ENCODE results near the gene LIG1. TPM values are rescaled to one million over a fixed set of nuclear protein-coding genes. Genes with fewer than 3 reads are reported as not detected.
A peak's percentile ranks its signal among the peaks of the same experiment; 100 is the strongest.

The LIG1 gene
- total and polyA plus RNA-seq, 2 of the 13 experiments (the other 11 are each of a cell fraction or from before 2014, with no cell fraction given): 20.1 to 64.4 TPM

DNA sequence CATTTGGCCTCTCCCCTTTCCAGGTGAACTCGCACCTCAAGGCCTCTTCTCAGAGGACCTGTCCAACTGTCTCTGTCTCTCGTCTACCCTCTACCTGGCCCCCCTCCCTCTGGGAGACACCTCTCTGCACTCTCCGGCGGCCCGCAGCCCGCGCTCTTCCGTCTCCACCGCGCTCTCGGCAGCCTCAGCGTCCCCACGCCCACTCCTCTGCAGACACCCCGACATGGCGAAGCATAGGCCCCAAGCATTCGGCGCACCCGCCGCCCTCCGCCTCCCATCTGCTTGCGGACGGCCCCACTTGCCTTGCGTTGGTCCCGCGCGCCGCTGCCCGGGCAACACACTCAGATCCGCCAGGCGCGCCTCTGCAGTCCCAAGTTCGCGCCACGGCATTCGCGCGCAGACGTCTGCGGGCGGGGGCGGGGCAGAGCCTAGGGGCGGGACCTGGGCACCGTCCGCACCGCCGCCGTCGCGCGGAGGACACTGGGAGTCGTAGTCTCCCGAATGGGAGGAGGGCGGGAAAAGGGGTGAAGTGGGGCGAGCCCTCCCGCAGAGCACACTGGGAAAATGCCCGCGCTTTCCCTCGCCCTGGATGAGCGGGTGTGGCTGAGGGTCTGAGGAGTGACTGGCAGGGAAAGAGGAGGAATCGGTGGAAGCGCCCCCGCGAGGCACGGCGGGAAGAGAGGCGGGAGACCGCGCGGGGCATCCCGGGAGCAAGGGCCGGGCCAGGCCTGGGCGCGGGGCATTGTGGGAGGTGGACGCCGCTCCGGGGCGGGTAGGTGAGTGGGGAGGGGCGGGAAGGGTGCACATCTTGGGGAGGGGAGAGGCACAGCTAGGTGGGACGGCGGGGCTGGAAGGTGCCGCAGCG lies at the start of gene LIG1, which contains the start of gene ZSWIM9 (continued):
- TF ChIP-seq ZNF260 (CRISPR knock-in tag; IDR thresholded peaks at IDR 0.05; ENCODE audit: borderline replicate concordance, low read depth): no peak
- TF ChIP-seq ZSCAN9 (CRISPR knock-in tag; IDR thresholded peaks at IDR 0.05; ENCODE audit: borderline replicate concordance): no peak
- TF ChIP-seq RCOR2 (CRISPR knock-in tag; IDR thresholded peaks at IDR 0.05): no peak
- no peak for TF ChIP-seq TBL1XR1 (IDR thresholded peaks at IDR 0.05; ENCODE audit: borderline replicate concordance, low read length, partially characterized antibody)
- TF ChIP-seq, protein P1, sequence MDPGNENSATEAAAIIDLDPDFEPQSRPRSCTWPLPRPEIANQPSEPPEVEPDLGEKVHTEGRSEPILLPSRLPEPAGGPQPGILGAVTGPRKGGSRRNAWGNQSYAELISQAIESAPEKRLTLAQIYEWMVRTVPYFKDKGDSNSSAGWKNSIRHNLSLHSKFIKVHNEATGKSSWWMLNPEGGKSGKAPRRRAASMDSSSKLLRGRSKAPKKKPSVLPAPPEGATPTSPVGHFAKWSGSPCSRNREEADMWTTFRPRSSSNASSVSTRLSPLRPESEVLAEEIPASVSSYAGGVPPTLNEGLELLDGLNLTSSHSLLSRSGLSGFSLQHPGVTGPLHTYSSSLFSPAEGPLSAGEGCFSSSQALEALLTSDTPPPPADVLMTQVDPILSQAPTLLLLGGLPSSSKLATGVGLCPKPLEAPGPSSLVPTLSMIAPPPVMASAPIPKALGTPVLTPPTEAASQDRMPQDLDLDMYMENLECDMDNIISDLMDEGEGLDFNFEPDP (CRISPR knock-in tag; conservative IDR thresholded peaks at IDR 0.05): no peak
- no peak for TF ChIP-seq TOPORS (CRISPR knock-in tag; IDR thresholded peaks at IDR 0.05)
- no peak for TF ChIP-seq NR2F2 (IDR thresholded peaks at IDR 0.05; ENCODE audit: borderline replicate concordance, low read depth)
- TF ChIP-seq, protein P2, sequence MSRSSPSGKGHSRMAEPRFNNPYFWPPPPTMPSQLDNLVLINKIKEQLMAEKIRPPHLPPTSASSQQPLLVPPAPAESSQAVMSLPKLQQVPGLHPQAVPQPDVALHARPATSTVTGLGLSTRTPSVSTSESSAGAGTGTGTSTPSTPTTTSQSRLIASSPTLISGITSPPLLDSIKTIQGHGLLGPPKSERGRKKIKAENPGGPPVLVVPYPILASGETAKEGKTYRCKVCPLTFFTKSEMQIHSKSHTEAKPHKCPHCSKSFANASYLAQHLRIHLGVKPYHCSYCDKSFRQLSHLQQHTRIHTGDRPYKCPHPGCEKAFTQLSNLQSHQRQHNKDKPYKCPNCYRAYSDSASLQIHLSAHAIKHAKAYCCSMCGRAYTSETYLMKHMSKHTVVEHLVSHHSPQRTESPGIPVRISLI (CRISPR knock-in tag; IDR thresholded peaks at IDR 0.05; ENCODE audit: borderline replicate concordance): no peak
- TF ChIP-seq ZNF335 (CRISPR knock-in tag; IDR thresholded peaks at IDR 0.05): peak; percentile 82; the same call in 1 of the 2 replicates
- TF ChIP-seq ZBTB8A (CRISPR knock-in tag; IDR thresholded peaks at IDR 0.05; ENCODE audit: borderline replicate concordance, low read depth): no peak
- TF ChIP-seq, protein P3, sequence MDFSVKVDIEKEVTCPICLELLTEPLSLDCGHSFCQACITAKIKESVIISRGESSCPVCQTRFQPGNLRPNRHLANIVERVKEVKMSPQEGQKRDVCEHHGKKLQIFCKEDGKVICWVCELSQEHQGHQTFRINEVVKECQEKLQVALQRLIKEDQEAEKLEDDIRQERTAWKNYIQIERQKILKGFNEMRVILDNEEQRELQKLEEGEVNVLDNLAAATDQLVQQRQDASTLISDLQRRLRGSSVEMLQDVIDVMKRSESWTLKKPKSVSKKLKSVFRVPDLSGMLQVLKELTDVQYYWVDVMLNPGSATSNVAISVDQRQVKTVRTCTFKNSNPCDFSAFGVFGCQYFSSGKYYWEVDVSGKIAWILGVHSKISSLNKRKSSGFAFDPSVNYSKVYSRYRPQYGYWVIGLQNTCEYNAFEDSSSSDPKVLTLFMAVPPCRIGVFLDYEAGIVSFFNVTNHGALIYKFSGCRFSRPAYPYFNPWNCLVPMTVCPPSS (IDR thresholded peaks at IDR 0.05): no peak
- TF ChIP-seq GPN1 (CRISPR knock-in tag; IDR thresholded peaks at IDR 0.05; ENCODE audit: borderline replicate concordance): no peak
- no peak for TF ChIP-seq NFE2L2 (IDR thresholded peaks at IDR 0.05; ENCODE audit: low read length)
- no peak for TF ChIP-seq SYNCRIP (IDR thresholded peaks at IDR 0.05; ENCODE audit: insufficient read depth, low read depth, low read length)
- peak; percentile 32; the same call in 1 of the 2 replicates for TF ChIP-seq KAT8 (CRISPR knock-in tag; IDR thresholded peaks at IDR 0.05)
- TF ChIP-seq ZBTB1 (CRISPR knock-in tag; IDR thresholded peaks at IDR 0.05; ENCODE audit: borderline replicate concordance): no peak
- TF ChIP-seq, protein P4, sequence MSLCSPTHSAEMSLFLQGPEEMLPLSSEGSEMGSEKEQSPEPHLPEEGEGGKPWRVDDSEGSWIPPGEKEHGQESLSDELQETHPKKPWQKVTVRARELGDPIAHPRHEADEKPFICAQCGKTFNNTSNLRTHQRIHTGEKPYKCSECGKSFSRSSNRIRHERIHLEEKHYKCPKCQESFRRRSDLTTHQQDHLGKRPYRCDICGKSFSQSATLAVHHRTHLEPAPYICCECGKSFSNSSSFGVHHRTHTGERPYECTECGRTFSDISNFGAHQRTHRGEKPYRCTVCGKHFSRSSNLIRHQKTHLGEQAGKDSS (CRISPR knock-in tag; IDR thresholded peaks at IDR 0.05; ENCODE audit: borderline replicate concordance, low read depth): 0 out of 2 replicates have a peak, but pooled peaks have one; percentile 57
- TF ChIP-seq AGO1 (IDR thresholded peaks at IDR 0.05; ENCODE audit: low read depth, low read length, poor library complexity, severe bottlenecking): no peak
- TF ChIP-seq, protein P5, sequence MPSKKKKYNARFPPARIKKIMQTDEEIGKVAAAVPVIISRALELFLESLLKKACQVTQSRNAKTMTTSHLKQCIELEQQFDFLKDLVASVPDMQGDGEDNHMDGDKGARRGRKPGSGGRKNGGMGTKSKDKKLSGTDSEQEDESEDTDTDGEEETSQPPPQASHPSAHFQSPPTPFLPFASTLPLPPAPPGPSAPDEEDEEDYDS (CRISPR knock-in tag; IDR thresholded peaks at IDR 0.05): peak; percentile 59; the same call in 1 of the 2 replicates
- TF ChIP-seq, protein P6, sequence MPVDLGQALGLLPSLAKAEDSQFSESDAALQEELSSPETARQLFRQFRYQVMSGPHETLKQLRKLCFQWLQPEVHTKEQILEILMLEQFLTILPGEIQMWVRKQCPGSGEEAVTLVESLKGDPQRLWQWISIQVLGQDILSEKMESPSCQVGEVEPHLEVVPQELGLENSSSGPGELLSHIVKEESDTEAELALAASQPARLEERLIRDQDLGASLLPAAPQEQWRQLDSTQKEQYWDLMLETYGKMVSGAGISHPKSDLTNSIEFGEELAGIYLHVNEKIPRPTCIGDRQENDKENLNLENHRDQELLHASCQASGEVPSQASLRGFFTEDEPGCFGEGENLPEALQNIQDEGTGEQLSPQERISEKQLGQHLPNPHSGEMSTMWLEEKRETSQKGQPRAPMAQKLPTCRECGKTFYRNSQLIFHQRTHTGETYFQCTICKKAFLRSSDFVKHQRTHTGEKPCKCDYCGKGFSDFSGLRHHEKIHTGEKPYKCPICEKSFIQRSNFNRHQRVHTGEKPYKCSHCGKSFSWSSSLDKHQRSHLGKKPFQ (CRISPR knock-in tag; IDR thresholded peaks at IDR 0.05; ENCODE audit: insufficient replicate concordance): peak; percentile 51
- no peak for TF ChIP-seq TEAD3 (CRISPR knock-in tag; optimal IDR thresholded peaks at IDR 0.05; ENCODE audit: borderline replicate concordance)
